ENCODE data around the gene BLOC1S6. TPM values are rescaled to one million over a fixed set of nuclear protein-coding genes. Genes with fewer than 3 reads are reported as not detected.

Gene BLOC1S6
- total RNA-seq (2011; cell fraction: chromatin; rRNA removed; ENCODE audit: low replicate concordance), result 7.5 and 48.9 TPM in 2 replicates
- total RNA-seq (2011; cell fraction: nucleolus; rRNA removed), result 6.7 and 7.0 TPM in 2 replicates
- total RNA-seq (2011; cell fraction: nucleoplasm; rRNA removed), result 15.3 and 25.3 TPM in 2 replicates
- 40.9 and 51.3 TPM in 2 replicates for total RNA-seq (2014; rRNA removed)
- total RNA-seq (2014; rRNA removed; fragmentation: Illumina TruSeq; extraction: Trizol), result 63.0 and 73.4 TPM in 2 replicates
- total RNA-seq (2015; rRNA removed; fragmentation: Illumina TruSeq; extraction: Trizol), result 70.5 and 72.4 TPM in 2 replicates
- total RNA-seq (2021), result 38.2 and 38.4 TPM in 2 replicates
- 20.1 and 25.1 TPM in 2 replicates for polyA plus RNA-seq (2011; rRNA removed)
- polyA plus RNA-seq (2011; cell fraction: cytosol; rRNA removed), result 6.2 and 13.5 TPM in 2 replicates
- polyA plus RNA-seq (2011; cell fraction: nucleus; rRNA removed), result 4.5 and 5.0 TPM in 2 replicates
- polyA plus RNA-seq (2012), result 45.7 and 45.8 TPM in 2 replicates
- polyA plus RNA-seq (2014; fragmentation: Illumina TruSeq; extraction: Trizol), result 44.0 and 45.1 TPM in 2 replicates
- polyA plus RNA-seq (2014; fragmentation: Nextera tagmentation; extraction: Ambion mirVana), result 10 to 100 TPM; 18.2 to 20.3 TPM
- 34.9 and 37.2 TPM in 2 replicates for polyA plus RNA-seq (2014; rRNA removed)
- polyA minus RNA-seq (2011; rRNA and poly(A)+ RNA removed), result 31.3 and 31.8 TPM in 2 replicates
- polyA minus RNA-seq (2011; cell fraction: cytosol; rRNA and poly(A)+ RNA removed), result 18.5 and 26.4 TPM in 2 replicates
- polyA minus RNA-seq (2011; cell fraction: nucleus; rRNA and poly(A)+ RNA removed), result 5.1 and 12.8 TPM in 2 replicates
- percentile 94 among the genes with signal in this experiment for Bru-seq, nascent RNA
- BruChase-seq, experiment 1, labeled RNA remaining after a 2-hour chase, result percentile 98 among the genes with signal in this experiment
- BruChase-seq, experiment 2, labeled RNA remaining after a 6-hour chase, result percentile 97 among the genes with signal in this experiment
- long read RNA-seq, experiment 1, full-length matches to known transcripts, result 67 of 102 reads
- long read RNA-seq, experiment 1, partial matches to known transcripts, result 28 of 102 reads
- long read RNA-seq, experiment 1, other reads (novel, unspliced or antisense), result 7 of 102 reads
- long read RNA-seq, experiment 2, full-length matches to known transcripts, result 3 of 3 reads
- long read RNA-seq, experiment 2, partial matches to known transcripts, result 0 of 3 reads
- long read RNA-seq, experiment 2, other reads (novel, unspliced or antisense), result 0 of 3 reads
- long read RNA-seq, experiment 3, full-length matches to known transcripts, result 16 of 21 reads
- long read RNA-seq, experiment 3, partial matches to known transcripts, result 3 of 21 reads
- long read RNA-seq, experiment 3, other reads (novel, unspliced or antisense), result 2 of 21 reads

- intact Hi-C loops (cut with micrococcal nuclease) (loop anchor here (5.0 kb wide), 1 partner anchor 65 kb away; the partner anchor contains the start of gene SLC30A4), in situ Hi-C loops (cut with MboI) (no loop called here)
- Histone ChIP-seq H3K79me2 (ENCODE audit: control insufficient read depth, insufficient read depth, low read length) (peaks cover 65% of the 10 kb centered on the region), H3K4me1 (replicated peaks in 1 of 2; ENCODE audit: control insufficient read depth in 2 of 2, insufficient read depth in 2 of 2, low read length in 2 of 2) (peaks cover 0 to 17% of the 10 kb centered on the region in 2 experiments; a peak in 3 of 5 replicates), H3K27ac (ENCODE audit: extremely low read depth, low read depth, low read length) (peak within 1 kb of the TSS; percentile 93), H3K27me3 (ENCODE audit: control insufficient read depth in 2 of 2, insufficient read depth in 2 of 2, low read length in 2 of 2) (no peaks in the 10 kb centered on the region), H4K20me1 (replicated peaks; ENCODE audit: control insufficient read depth, insufficient read depth, low read length) (no peaks in the 10 kb centered on the region), H3K9me1 (ENCODE audit: control insufficient read depth, insufficient read depth, low read length) (no peaks in the 10 kb centered on the region), H3K9me3 (replicated peaks; ENCODE audit: control insufficient read depth, insufficient read depth, low read depth, low read length) (no peaks in the 10 kb centered on the region), H3K36me3 (ENCODE audit: control insufficient read depth, insufficient read depth, low read length) (peaks cover 9% of the 10 kb centered on the region; the same call in 1 of the 3 replicates), H3K9ac (ENCODE audit: insufficient read depth in 1 of 2, low read depth in 2 of 2, low read length in 2 of 2) (peak within 1 kb of the TSS; percentile 92 to 98), H3K4me3 (peak within 1 kb of the TSS; percentile 80), H3K4me2 (ENCODE audit: insufficient read depth, low read length) (peak within 1 kb of the TSS; percentile 90), H2AFZ (ENCODE audit: low read depth, low read length) (peak within 1 kb of the TSS; percentile 83)
- peak; percentile 78 for FAIRE-seq
- POLR2A ChIA-PET, result interaction anchor here (0.6 to 2.3 kb wide), 13 partner anchors 9 to 406 kb away, joined by 3 to 11 read pairs (median 4); a partner anchor contains a TSS
- peak; percentile 90 for ATAC-seq
- under 1% methylated on average over 51 of the region's 62 CpGs for WGBS (ENCODE audit: insufficient coverage, low coverage, missing lambda C conversion rate)
- peak; percentile 90 to 96 (median 94) for DNase-seq (ENCODE audit: extremely low read depth in 1 of 4, low spot score in 3 of 4)
- CTCF ChIA-PET (ENCODE audit: low intra/inter-chr PET ratio), result no interaction called here
- no TSS peak for BruUV-seq (replicated peaks)
- no peak for TF ChIP-seq ZNF146 (CRISPR knock-in tag; IDR thresholded peaks at IDR 0.05; ENCODE audit: unreplicated experiment)
- TF ChIP-seq ZNF449 (CRISPR knock-in tag; IDR thresholded peaks at IDR 0.05), result no peak
- TF ChIP-seq ZBTB8A (IDR thresholded peaks at IDR 0.05; ENCODE audit: partially characterized antibody), result no peak
- TF ChIP-seq, protein P1, sequence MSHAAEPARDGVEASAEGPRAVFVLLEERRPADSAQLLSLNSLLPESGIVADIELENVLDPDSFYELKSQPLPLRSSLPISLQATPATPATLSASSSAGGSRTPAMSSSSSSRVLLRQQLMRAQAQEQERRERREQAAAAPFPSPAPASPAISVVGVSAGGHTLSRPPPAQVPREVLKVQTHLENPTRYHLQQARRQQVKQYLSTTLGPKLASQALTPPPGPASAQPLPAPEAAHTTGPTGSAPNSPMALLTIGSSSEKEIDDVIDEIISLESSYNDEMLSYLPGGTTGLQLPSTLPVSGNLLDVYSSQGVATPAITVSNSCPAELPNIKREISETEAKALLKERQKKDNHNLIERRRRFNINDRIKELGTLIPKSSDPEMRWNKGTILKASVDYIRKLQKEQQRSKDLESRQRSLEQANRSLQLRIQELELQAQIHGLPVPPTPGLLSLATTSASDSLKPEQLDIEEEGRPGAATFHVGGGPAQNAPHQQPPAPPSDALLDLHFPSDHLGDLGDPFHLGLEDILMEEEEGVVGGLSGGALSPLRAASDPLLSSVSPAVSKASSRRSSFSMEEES (CRISPR knock-in tag; IDR thresholded peaks at IDR 0.05), result peak; percentile 28; the same call in 1 of the 2 replicates
- peak; percentile 23; the same call in 1 of the 2 replicates for TF ChIP-seq ZNF316 (IDR thresholded peaks at IDR 0.05)
- TF ChIP-seq FOSL1 (tag; conservative IDR thresholded peaks at IDR 0.05), result 0 out of 2 replicates have a peak, but pooled peaks have one; percentile 32
- TF ChIP-seq BDP1 (IDR thresholded peaks at IDR 0.05; ENCODE audit: insufficient read depth, insufficient read length), result no peak
- no peak for TF ChIP-seq ZNF589 (CRISPR knock-in tag; IDR thresholded peaks at IDR 0.05; ENCODE audit: low read depth)
- TF ChIP-seq E2F3 (CRISPR knock-in tag; IDR thresholded peaks at IDR 0.05), result no peak
- TF ChIP-seq PHB2 (IDR thresholded peaks at IDR 0.05; ENCODE audit: low read depth), result no peak
- TF ChIP-seq HNRNPK (IDR thresholded peaks at IDR 0.05; ENCODE audit: low read depth, low read length, poor library complexity, severe bottlenecking), result no peak
- no peak for TF ChIP-seq ZZZ3 (IDR thresholded peaks at IDR 0.05)
- TF ChIP-seq HNRNPUL1 (IDR thresholded peaks at IDR 0.05; ENCODE audit: low read length), result no peak
- TF ChIP-seq ILF3 (IDR thresholded peaks at IDR 0.05; ENCODE audit: borderline replicate concordance), result no peak
Measured at GRCh38 chr15:45587095-45587862, at the start of gene BLOC1S6. BLOC1S6 (plus strand) TSS chr15:45587379; CDS start chr15:45587444, 65 bp downstream.

Measured in K562 (cell line).